Lung (tissue), 12 donors: Measurements from ENCODE around the gene DOP1B. TPM values are rescaled to one million over a fixed set of nuclear protein-coding genes. Genes with fewer than 3 reads are reported as not detected.
A peak's percentile ranks its signal among the peaks of the same experiment; 100 is the strongest.

Experiments used
- ATAC-seq: fragments of 200-7000 bp; cut with Tn5 transposase; one replicate; pipeline ENCODE4 v1.9.1; 2020; ENCODE audit warnings: moderate number of reproducible peaks; ENCODE audit not compliant: insufficient read depth, low FRiP score
- DNase-seq, 3 donors: peaks; one replicate each; pipeline ENCODE4 v3.0.0-alpha.2; 2013 to 2017
- H3K27ac ChIP-seq, 2 donors: one replicate each; pipeline ENCODE4 v1.5.1; 2013; ENCODE audit warnings: mild to moderate bottlenecking in 2 of 2, moderate library complexity in 2 of 2, control low read depth in 1 of 2, inconsistent platforms in 1 of 2, low read depth in 1 of 2, low read length in 1 of 2
- H3K27me3 ChIP-seq, 3 donors: one replicate each; pipeline ENCODE4 v1.5.1; 2013; ENCODE audit warnings: low read length in 2 of 3; ENCODE audit not compliant: control insufficient read depth in 3 of 3, insufficient read depth in 3 of 3
- H3K36me3 ChIP-seq, 4 donors: one replicate each; pipeline ENCODE4 v1.5.1; 2013; ENCODE audit warnings: low read length in 4 of 4, mild to moderate bottlenecking in 1 of 4, moderate library complexity in 1 of 4; ENCODE audit not compliant: control insufficient read depth in 4 of 4, insufficient read depth in 4 of 4
- H3K4me1 ChIP-seq, 5 donors: one replicate each; pipeline ENCODE4 v1.5.1; 2013; ENCODE audit warnings: low read length in 5 of 5, mild to moderate bottlenecking in 2 of 5, moderate library complexity in 1 of 5; ENCODE audit not compliant: control insufficient read depth in 5 of 5, insufficient read depth in 5 of 5
- H3K4me3 ChIP-seq: one replicate; pipeline ENCODE4 v1.5.1; 2013; ENCODE audit warnings: mild to moderate bottlenecking, control low read depth, moderate library complexity
- H3K9ac ChIP-seq, 2 donors: one replicate each; pipeline ENCODE4 v1.5.1; 2013; ENCODE audit warnings: low read length in 2 of 2, control low read depth in 1 of 2; ENCODE audit not compliant: insufficient read depth in 1 of 2
- H3K9me3 ChIP-seq, 4 donors: one replicate each; pipeline ENCODE4 v1.5.1; 2013; ENCODE audit warnings: low read length in 3 of 4, mild to moderate bottlenecking in 1 of 4, moderate library complexity in 1 of 4; ENCODE audit not compliant: control insufficient read depth in 4 of 4, insufficient read depth in 3 of 4
- WGBS, 2 donors: extraction: QIAGEN DNeasy Blood & Tissue Kit; methylation state at CpG; one replicate each; pipeline ENCODE4 v1.1.7; 2013; 5-methylcytosine and 5-hydroxymethylcytosine counted together
- polyA plus RNA-seq, 2 donors: library from polyadenylated mRNA; stranded (reverse); fragments of 200-250 nt; gene quantifications; one replicate each; pipeline ENCODE4 v1.2.1, GENCODE V29; 2013
- total RNA-seq, 2 donors: library from RNA; depleted of rRNA in 1 of 2; stranded (reverse); fragments of >200 nt in 1 of 2; gene quantifications; one replicate each; pipeline ENCODE4 v1.2.1, GENCODE V29; 2014 to 2021
- TF ChIP-seq, protein P1 (sequence below): IDR thresholded peaks from 2 replicates; pipeline ENCODE4 v1.5.1; 2012; ENCODE audit warnings: mild to moderate bottlenecking; ENCODE audit errors: control extremely low read depth, extremely low read depth
- donor health status: control.
- donor health status: control.
- donor health status: Bipolar disorder and iron deficiency.
- donor health status: healthy.
- donor health status: DM: yes; HTN: yes; CAD: no.

The DOP1B gene
- total and polyA plus RNA-seq, 4 donors, result 5.2 to 23.7 (median 11.2) TPM

DNA sequence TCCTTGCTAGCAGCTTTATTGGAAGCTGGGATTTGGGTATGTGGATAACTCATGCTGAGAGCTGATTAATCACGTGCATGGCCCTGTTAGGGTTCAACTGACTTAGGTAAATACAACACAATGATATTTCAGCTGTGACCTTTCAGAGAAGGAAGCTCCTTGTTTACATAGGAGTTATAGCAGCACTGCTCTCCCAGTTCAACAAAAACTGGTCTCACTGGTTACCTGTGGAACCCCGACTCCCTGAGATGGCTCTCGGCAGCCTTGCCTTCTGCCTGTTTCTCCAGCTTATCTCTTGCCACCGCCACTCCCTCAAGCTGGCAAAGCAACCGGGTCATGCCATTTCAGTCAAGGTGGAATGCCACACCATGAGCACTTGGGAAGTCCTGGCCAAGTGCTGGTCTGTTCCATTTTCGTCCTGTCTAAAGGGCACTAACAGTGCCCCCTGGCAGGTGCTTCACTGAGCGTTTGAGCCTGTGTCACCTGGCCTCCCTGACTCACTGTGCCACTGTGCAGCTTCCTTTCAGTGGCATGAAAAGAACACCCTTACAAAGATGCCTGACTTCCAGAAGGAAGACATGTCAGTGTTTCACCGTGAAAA, 31.6 kb downstream of the DOP1B start:
- Histone ChIP-seq H3K9me3 (no peaks in the 10 kb centered on the region), H3K27ac (peak overlapping the region; percentile 20 to 60), H3K4me1 (peaks cover 0 to 8% (median 4%) of the 10 kb centered on the region in 5 donors), H3K4me3 (no peak overlapping the region), H3K9ac (no peak overlapping the region), H3K27me3 (no peaks in the 10 kb centered on the region), H3K36me3 (no peaks in the 10 kb centered on the region)
- whole genome bisulfite sequencing, 2 donors, result 52 to 72% methylated on average over 8 of the region's 8 CpGs
- DNase-seq (no peak), ATAC-seq (peak; percentile 65)
- TF ChIP-seq, protein P1, sequence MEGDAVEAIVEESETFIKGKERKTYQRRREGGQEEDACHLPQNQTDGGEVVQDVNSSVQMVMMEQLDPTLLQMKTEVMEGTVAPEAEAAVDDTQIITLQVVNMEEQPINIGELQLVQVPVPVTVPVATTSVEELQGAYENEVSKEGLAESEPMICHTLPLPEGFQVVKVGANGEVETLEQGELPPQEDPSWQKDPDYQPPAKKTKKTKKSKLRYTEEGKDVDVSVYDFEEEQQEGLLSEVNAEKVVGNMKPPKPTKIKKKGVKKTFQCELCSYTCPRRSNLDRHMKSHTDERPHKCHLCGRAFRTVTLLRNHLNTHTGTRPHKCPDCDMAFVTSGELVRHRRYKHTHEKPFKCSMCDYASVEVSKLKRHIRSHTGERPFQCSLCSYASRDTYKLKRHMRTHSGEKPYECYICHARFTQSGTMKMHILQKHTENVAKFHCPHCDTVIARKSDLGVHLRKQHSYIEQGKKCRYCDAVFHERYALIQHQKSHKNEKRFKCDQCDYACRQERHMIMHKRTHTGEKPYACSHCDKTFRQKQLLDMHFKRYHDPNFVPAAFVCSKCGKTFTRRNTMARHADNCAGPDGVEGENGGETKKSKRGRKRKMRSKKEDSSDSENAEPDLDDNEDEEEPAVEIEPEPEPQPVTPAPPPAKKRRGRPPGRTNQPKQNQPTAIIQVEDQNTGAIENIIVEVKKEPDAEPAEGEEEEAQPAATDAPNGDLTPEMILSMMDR, result no peak

DNA sequence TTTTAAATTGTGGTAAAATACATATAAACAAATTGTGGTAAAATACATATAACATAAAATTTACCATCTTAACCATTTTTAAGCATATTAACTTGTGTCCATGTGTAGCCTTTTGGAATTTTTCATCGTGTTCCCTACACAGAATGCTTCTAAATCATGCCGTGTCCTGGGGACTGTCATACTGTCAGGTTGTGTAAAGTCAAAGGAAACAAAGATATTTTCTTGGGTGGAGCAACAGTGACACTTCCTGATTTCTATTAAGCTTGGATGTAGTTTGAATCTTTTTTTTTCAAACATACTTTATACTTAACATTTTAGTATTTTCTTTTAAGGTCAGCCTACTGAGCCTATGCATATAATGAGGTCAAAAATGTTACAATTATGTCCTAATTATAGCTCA, 32.3 kb downstream of the DOP1B start:
- no peaks in the 10 kb centered on the region for H3K9me3 ChIP-seq
- H3K27ac ChIP-seq, result no peak overlapping the region
- no peak for ATAC-seq
- H3K4me1 ChIP-seq, result peaks cover 0 to 8% (median 4%) of the 10 kb centered on the region in 5 donors
- H3K4me3 ChIP-seq, result no peak overlapping the region
- 12 to 43% methylated on average over 2 of the region's 2 CpGs for WGBS, 2 donors
- no peak for DNase-seq
- no peak overlapping the region for H3K9ac ChIP-seq
- TF ChIP-seq, protein P1, result no peak
- no peaks in the 10 kb centered on the region for H3K36me3 ChIP-seq
- no peaks in the 10 kb centered on the region for H3K27me3 ChIP-seq

- Histone ChIP-seq H3K9ac (no peak overlapping the region), H3K27ac (no peak overlapping the region), H3K9me3 (no peaks in the 10 kb centered on the region), H3K36me3 (no peaks in the 10 kb centered on the region), H3K4me3 (no peak overlapping the region), H3K27me3 (no peaks in the 10 kb centered on the region), H3K4me1 (peaks cover 0 to 8% (median 4%) of the 10 kb centered on the region in 5 donors)
- DNase-seq (no peak), ATAC-seq (no peak)
- TF ChIP-seq, protein P1, result no peak
- WGBS, 2 donors, result 94 to 97% methylated on average over 4 of the region's 4 CpGs
Measured at GRCh38 chr21:36190736-36191135, 34.1 kb downstream of the DOP1B start.

- H3K4me1 ChIP-seq, result peaks cover 0 to 3% (median 3%) of the 10 kb centered on the region in 5 donors
- H3K9ac ChIP-seq, result no peak overlapping the region
- H3K4me3 ChIP-seq, result no peak overlapping the region
- no peaks in the 10 kb centered on the region for H3K9me3 ChIP-seq
- no peaks in the 10 kb centered on the region for H3K27me3 ChIP-seq
- H3K36me3 ChIP-seq, result no peaks in the 10 kb centered on the region
- 94% methylated on average over 7 of the region's 7 CpGs for WGBS, 2 donors
- H3K27ac ChIP-seq, result no peak overlapping the region
- DNase-seq (no peak), ATAC-seq (no peak)
- TF ChIP-seq, protein P1, result no peak
Measured at GRCh38 chr21:36193200-36193599, 36.6 kb downstream of the DOP1B start.
